Smooth muscle cell (in vitro differentiated cells): ENCODE measurements around the gene MSN. TPM values are rescaled to one million over a fixed set of nuclear protein-coding genes. Genes with fewer than 3 reads are reported as not detected.

Experiments used
- DNase-seq: peaks from one replicate; lab custom pipeline; 2025; ENCODE audit not compliant: unreplicated experiment; lab: John Stamatoyannopoulos, UW
- H2AFZ ChIP-seq: fragments of 200-600 bp; sonication (generic); 2 replicates; pipeline ENCODE4 v1.6.0; 2016; ENCODE audit warnings: antibody characterized with exemption, low read depth, mild to moderate bottlenecking
- H3F3A ChIP-seq: fragments of 200-600 bp; sonication (generic); 2 replicates; pipeline ENCODE4 v1.6.0; 2017; ENCODE audit warnings: antibody characterized with exemption, low read depth
- H3K27ac ChIP-seq: fragments of 200-600 bp; sonication (generic); 2 replicates; pipeline ENCODE4 v1.5.1; 2016; ENCODE audit warnings: low read depth, mild to moderate bottlenecking
- H3K27me3 ChIP-seq: fragments of 200-600 bp; sonication (generic); 2 replicates; pipeline ENCODE4 v1.6.1; 2016; ENCODE audit warnings: low read depth, mild to moderate bottlenecking
- H3K36me3 ChIP-seq: fragments of 200-600 bp; sonication (generic); 2 replicates; pipeline ENCODE4 v1.5.1; 2016; ENCODE audit warnings: low read depth
- H3K4me1 ChIP-seq: fragments of 200-600 bp; sonication (generic); 2 replicates; pipeline ENCODE4 v1.5.1; 2016; ENCODE audit warnings: low read depth
- H3K4me2 ChIP-seq: fragments of 200-600 bp; sonication (generic); 2 replicates; pipeline ENCODE4 v1.6.0; 2016; ENCODE audit warnings: mild to moderate bottlenecking
- H3K4me3 ChIP-seq: fragments of 200-600 bp; sonication (generic); 2 replicates; pipeline ENCODE4 v1.5.1; 2016; ENCODE audit warnings: mild to moderate bottlenecking
- H3K79me2 ChIP-seq: fragments of 200-600 bp; sonication (generic); 2 replicates; pipeline ENCODE4 v1.6.0; 2016; ENCODE audit warnings: low read depth, mild to moderate bottlenecking
- H3K9ac ChIP-seq: fragments of 200-600 bp; sonication (generic); 2 replicates; pipeline ENCODE4 v1.6.0; 2016; ENCODE audit warnings: low read depth
- H3K9me3 ChIP-seq: fragments of 200-600 bp; sonication (generic); replicated peaks from 2 replicates; pipeline ENCODE4 v1.5.1; 2016; ENCODE audit warnings: low read depth
- H4K20me1 ChIP-seq: fragments of 200-600 bp; sonication (generic); 2 replicates; pipeline ENCODE4 v1.6.0; 2016; ENCODE audit warnings: low read depth
- WGBS: methylation state at CpG from one replicate; pipeline ENCODE4 v1.1.7; 2016; ENCODE audit warnings: low lambda C conversion rate; 5-methylcytosine and 5-hydroxymethylcytosine counted together
- polyA plus RNA-seq: library from polyadenylated mRNA; unstranded; fragments of >200 nt; fragmentation: Nextera tagmentation; extraction: Ambion mirVana; gene quantifications from 2 replicates; pipeline ENCODE4 v1.2.1, GENCODE V29; 2016
- total RNA-seq: library from RNA; depleted of rRNA; stranded (reverse); fragments of >200 nt; gene quantifications from 2 replicates; pipeline ENCODE4 v1.2.3, GENCODE V29; 2014
- TF ChIP-seq, protein P1 (sequence below): fragments of 200-600 bp; sonication (generic); IDR thresholded peaks from 2 replicates; pipeline ENCODE4 v1.5.1; 2017; ENCODE audit warnings: borderline replicate concordance, mild to moderate bottlenecking, antibody characterized with exemption; ENCODE audit not compliant: insufficient read depth, poor library complexity, severe bottlenecking

The MSN gene
- total and polyA plus RNA-seq, 2 experiments from 2014 or later = 355 to 416 TPM

DNA sequence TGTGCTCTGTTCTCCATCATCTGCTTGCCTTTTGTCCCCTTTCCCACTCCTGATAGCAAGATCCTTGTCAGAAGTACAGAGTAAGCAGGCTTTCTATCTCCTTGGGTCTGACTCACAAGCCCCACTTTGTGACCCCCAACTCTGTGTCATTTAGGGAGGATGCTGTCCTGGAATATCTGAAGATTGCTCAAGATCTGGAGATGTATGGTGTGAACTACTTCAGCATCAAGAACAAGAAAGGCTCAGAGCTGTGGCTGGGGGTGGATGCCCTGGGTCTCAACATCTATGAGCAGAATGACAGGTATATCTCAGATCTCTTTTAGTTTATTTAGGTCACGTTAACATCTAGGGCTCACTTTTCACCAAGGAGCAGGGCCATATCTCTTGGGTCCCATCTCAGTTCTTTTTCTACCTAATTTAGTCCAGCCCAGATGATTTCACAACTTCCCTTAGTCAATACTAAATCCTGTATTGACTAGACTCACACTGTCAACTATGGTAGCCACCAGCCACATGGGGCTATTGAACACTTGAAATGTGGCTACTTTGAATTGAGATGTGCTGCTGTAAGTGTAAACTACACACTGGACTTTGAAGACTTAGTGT, 64.3 kb downstream of the MSN start:
- Histone ChIP-seq H3F3A (no peaks in the 10 kb centered on the region), H3K4me3 (no peak overlapping the region), H3K36me3 (peaks cover 11% of the 10 kb centered on the region), H4K20me1 (peaks cover 46% of the 10 kb centered on the region), H3K79me2 (peaks cover 26% of the 10 kb centered on the region), H3K9ac (no peak overlapping the region), H3K4me2 (no peak overlapping the region), H3K9me3 (no peaks in the 10 kb centered on the region), H3K27me3 (no peaks in the 10 kb centered on the region), H3K27ac (no peak overlapping the region), H3K4me1 (no peaks in the 10 kb centered on the region), H2AFZ (no peak overlapping the region)
- TF ChIP-seq, protein P1, sequence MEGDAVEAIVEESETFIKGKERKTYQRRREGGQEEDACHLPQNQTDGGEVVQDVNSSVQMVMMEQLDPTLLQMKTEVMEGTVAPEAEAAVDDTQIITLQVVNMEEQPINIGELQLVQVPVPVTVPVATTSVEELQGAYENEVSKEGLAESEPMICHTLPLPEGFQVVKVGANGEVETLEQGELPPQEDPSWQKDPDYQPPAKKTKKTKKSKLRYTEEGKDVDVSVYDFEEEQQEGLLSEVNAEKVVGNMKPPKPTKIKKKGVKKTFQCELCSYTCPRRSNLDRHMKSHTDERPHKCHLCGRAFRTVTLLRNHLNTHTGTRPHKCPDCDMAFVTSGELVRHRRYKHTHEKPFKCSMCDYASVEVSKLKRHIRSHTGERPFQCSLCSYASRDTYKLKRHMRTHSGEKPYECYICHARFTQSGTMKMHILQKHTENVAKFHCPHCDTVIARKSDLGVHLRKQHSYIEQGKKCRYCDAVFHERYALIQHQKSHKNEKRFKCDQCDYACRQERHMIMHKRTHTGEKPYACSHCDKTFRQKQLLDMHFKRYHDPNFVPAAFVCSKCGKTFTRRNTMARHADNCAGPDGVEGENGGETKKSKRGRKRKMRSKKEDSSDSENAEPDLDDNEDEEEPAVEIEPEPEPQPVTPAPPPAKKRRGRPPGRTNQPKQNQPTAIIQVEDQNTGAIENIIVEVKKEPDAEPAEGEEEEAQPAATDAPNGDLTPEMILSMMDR = no peak
- no peak for DNase-seq
- WGBS = 80% methylated on average over 1 of the region's 1 CpG

DNA sequence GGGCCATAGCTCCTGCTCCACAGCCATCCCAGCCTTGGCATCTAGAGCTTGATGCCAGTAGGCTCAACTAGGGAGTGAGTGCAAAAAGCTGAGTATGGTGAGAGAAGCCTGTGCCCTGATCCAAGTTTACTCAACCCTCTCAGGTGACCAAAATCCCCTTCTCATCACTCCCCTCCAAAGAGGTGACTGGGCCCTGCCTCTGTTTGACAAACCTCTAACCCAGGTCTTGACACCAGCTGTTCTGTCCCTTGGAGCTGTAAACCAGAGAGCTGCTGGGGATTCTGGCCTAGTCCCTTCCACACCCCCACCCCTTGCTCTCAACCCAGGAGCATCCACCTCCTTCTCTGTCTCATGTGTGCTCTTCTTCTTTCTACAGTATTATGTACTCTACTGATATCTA, 73.5 kb downstream of the MSN start:
- Histone ChIP-seq H3K4me3 (no peak overlapping the region), H3K79me2 (no peaks in the 10 kb centered on the region)

DNA sequence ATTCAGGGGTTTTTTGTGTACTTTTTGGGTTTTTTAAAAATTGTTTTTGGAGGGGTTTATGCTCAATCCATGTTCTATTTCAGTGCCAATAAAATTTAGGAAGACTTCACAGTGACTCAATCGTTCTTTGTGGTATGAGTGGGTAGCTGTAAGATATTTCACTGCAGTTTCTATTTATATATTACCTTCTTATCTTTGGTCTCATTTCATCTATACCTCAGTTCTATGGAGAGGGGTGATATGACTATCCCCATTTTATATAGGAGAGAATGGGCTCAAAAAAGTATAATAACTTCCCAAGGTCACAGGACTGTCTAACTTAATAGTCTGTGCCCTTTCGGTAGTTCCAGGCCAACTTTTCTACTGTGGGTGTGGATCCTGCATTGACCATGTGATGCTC, 74.4 kb downstream of the MSN start:
- Histone ChIP-seq H3K4me2 (no peak overlapping the region), H3K27ac (no peak overlapping the region), H3K4me1 (no peaks in the 10 kb centered on the region), H3F3A (no peaks in the 10 kb centered on the region), H4K20me1 (peaks cover 11% of the 10 kb centered on the region), H2AFZ (no peak overlapping the region), H3K9me3 (peaks cover 4% of the 10 kb centered on the region), H3K4me3 (no peak overlapping the region), H3K79me2 (no peaks in the 10 kb centered on the region), H3K9ac (no peak overlapping the region), H3K36me3 (no peaks in the 10 kb centered on the region), H3K27me3 (no peaks in the 10 kb centered on the region)
- DNase-seq = no peak
- TF ChIP-seq, protein P1 = no peak
- WGBS = 69% methylated on average over 2 of the region's 2 CpGs

More for the DNA sequence above, 73.5 kb downstream of the MSN start:
- Histone ChIP-seq H3K36me3 (no peaks in the 10 kb centered on the region), H4K20me1 (peaks cover 11% of the 10 kb centered on the region), H3F3A (no peaks in the 10 kb centered on the region), H3K27me3 (no peaks in the 10 kb centered on the region), H2AFZ (no peak overlapping the region), H3K4me2 (no peak overlapping the region), H3K27ac (no peak overlapping the region), H3K9ac (no peak overlapping the region), H3K4me1 (no peaks in the 10 kb centered on the region), H3K9me3 (peaks cover 4% of the 10 kb centered on the region)
- TF ChIP-seq, protein P1 = no peak
- no peak for DNase-seq

DNA sequence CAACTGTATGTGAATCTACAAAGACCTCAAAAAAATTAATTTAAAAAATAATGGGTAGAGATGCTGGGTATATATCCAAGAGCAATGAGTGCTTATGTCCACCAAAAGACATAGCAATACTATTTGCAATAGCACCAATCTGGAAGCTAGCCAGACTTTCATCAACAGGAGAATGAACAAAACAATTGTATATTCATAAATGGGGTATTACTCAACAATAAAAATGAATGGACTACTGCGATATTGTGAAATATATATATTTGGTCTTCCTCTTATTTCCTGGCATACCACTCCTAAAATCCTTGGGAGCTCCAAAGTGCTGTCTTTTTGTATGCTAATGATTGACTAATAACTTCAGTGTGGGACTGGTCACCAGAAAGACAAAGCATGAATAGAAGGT, 77.5 kb downstream of the MSN start:
- H3K9me3 ChIP-seq = peaks cover 4% of the 10 kb centered on the region
- no peaks in the 10 kb centered on the region for H3F3A ChIP-seq
- H3K4me2 ChIP-seq = no peak overlapping the region
- H3K27me3 ChIP-seq = no peaks in the 10 kb centered on the region
- no peak overlapping the region for H3K9ac ChIP-seq
- H2AFZ ChIP-seq = no peak overlapping the region
- no peaks in the 10 kb centered on the region for H3K4me1 ChIP-seq
- H3K27ac ChIP-seq = no peak overlapping the region
- 94% methylated on average over 1 of the region's 1 CpG for WGBS
- no peak overlapping the region for H3K4me3 ChIP-seq
- H4K20me1 ChIP-seq = no peaks in the 10 kb centered on the region
- no peaks in the 10 kb centered on the region for H3K79me2 ChIP-seq
- TF ChIP-seq, protein P1 = no peak
- DNase-seq = no peak
- H3K36me3 ChIP-seq = no peaks in the 10 kb centered on the region
